Hypothalamus (tissue), 51 donors: ENCODE measurements around the gene PSORS1C2.
A peak's percentile ranks its signal among the peaks of the same experiment; 100 is the strongest.

ENCODE experiments used
- DNase-seq, 51 donors: peaks; one replicate each; lab custom pipeline; 2025; lab: John Stamatoyannopoulos, UW

PSORS1C2 gene

DNA sequence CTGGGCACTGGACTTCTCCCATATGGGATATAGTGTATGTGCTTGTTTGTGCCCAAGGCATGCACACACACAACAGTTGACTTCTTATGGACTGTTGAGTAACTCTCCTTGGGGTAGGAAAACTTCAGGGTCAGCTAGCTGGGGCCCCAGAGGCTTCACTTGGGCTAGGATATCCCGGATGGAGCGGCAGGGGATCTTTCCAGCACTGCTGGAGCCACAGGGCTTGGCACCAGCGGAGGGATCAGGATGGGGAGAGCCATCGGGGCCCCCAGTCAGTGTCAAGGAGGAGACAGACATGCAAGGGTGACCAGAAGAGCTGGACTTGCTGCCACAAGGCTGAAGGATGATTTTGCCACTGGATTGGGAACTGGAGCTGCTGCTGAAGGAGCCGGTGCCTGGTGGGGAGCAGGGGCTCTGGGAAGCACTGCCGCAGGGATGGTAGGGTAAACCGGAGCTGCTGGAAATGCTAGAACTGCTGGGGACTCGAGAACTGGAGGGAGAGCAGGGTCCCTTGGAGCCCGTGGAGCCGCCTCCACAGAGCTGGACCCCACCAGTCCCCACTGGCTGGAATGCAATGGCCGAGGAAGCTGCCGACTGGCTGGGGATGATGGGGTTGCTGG is 22.8 kb downstream of the PSORS1C2 start:
- DNase-seq = no peak

DNA sequence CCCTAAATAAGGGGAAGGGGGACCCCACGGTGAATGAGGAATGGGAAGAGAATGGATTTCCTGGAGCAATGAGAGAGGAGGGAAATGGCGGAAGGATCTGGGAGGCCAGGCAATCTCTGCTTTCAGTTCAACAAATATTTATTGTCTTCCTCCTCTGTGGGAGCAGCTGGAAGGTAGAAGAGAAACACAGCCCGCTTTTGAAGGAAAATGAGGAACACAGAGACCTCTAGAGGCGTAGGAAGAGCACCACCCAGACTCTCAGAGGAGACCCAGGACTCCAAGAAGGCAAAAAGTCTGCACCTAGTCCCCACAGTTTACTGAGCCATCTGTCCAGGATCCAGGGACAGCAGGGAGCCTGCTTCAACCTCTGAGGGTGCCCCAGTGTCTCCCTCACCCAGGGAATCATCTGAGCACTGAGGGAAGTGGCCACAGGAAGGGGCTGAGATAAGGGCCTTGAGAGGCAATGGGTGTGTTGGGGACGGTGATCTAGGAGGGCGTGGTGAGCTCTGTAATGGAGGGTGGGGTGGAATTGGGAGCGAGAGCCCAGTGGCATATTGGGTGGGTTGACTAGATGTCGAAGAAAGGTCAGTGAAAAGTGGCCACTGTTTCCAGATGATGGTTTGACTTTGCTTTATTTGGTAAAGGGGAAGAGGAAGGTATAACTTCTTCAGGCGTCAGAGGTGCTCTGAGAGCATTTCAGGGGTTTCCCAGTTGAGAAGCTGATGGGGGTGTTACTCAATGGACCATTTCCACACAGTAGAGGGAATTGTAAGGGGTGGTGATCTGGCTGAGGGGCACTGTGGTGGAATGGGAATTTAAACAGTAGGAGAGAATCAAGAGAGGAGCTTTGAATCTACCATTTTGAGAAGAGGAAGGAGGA is 23.7 kb downstream of the PSORS1C2 start:
- DNase-seq = peak in 3 of 51 donors; percentile 11 to 18 (median 17)

DNA sequence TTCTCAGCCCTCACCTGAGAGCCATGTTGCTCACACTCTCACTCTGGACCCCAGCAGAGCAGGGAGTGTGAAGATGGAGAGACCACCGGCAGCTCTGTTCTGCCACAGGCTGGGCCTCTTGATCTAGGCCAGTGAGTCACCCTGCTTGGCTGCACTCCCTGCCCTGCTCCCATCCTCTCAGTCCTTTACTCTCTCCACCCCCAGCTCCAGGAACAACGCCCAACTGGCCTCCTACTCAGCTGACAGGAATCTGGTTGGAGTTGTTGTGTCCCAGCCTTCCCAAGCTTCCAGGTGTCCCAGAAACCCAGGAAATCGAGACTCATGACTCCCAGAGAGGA is 24.4 kb downstream of the PSORS1C2 start, which contains the start of gene PSORS1C1:
PSORS1C1 (plus strand) TSS at position 260 of the 338 bp plus-strand sequence. CDS start 14,833 bp downstream, outside the sequence.
- peak in 17 of 51 donors; percentile 6 to 75 (median 45) for DNase-seq

DNA sequence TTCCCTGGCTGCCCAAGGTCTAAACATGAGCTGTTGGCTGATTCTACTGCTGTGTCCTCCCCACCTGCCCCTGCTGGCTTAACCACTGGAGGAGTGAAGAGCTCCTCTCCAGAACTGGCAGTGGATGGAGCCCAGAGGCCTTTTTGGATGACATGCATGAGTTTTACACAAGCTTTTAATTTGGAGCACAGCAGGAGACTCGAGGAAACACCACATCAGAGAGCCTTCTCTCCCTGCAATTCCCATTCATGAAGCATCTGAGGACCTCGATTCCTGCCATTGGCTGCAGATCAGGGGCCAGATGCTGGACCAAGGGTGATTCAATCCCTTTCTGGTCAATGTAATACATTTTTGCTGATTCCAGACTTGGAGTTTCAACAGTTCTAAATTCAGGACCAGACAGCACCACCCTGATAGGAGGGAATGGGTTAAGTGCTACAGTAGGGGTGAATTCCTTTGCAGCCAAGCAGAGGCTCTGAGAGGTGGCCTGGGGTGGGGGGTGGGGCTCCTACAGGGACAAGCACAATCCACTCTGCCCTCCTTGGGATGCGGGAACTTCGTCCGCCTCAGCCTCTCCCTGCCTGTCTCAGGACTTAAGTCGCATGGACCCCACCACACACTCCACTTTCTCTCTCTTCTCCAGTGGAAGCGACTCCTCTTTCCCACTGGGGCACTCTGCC is 24.9 kb downstream of the PSORS1C2 start:
- DNase-seq = no peak

DNA sequence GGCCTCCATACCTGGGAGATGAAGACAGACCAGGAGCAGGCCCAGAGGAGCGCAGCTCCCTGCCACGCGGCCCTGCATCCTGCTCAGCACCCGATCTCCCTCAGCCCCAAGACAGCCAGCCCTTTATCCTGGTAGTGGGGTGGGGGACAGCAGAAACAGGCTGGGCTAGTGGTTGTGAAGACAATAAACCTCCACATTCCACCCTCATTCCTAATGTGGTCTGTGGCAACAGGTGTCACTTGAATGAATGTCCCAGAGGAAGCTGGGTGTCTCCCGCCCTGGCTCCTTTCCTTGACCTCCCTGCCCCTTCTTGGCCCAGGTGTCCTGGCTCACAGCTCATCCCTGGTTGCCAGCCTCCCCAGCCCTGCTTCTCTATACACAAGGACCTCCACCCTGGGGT is 26.4 kb downstream of the PSORS1C2 start, which contains the start of gene C6orf15:
C6orf15 (minus strand) TSS at position 98 of the 400 bp plus-strand sequence; CDS start at position 78, 20 bp downstream.
- no peak for DNase-seq

DNA sequence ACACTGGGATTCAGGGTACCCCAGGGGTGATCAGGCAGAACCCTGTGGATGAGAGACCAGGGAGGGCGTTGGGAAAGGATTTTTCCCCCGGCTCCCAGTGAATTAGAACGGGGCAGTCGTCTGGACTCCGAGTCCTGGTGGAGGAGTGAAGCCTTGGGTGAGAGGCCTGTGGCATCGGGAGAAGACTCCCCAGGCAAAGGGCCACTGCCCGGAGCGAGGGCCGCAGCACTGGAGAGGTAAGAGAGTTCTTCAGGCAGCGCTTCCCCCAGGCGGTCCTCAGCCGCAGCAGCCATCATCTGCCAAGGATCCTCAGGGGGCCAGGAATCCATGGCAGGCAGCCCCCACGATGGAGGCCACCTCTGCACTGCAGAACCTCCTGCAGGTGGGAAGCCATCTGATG is 27.2 kb downstream of the PSORS1C2 start:
- no peak for DNase-seq

DNA sequence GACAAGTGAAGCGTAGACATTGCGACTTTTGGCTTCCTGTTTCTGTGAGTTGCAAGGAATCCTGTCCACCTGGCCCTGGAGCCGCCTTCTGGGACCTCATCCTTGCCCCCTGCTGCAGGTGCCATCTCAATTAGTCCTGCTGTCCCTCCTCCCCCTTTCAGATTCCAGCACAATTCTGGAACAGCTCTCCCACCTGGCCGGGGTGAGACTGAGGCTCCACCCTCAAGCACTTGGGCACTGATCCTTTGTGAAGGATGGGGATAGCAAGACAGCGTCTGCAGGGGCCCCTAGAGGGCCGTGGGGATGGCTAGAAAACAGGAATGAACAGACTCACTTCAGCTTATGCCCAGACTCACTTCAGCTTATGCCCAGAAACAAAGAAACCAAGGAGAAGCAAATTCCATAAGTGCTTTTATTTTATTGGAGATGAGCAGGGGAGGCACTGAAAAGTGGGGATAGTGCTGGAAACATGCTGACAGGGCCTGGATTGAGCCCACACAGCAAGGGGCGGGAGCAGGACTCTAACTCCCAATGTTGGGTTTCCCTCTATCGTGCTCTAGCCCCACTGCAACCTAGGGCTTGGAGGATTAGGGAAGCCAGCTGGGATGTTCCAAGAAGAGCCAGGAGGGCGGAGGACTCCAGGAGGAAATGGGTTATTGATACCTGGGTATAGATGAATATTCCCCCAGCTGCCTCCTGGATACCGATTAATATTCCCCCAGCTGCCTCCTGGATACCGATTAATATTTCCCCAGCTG is 27.9 kb downstream of the PSORS1C2 start:
- no peak for DNase-seq

DNA sequence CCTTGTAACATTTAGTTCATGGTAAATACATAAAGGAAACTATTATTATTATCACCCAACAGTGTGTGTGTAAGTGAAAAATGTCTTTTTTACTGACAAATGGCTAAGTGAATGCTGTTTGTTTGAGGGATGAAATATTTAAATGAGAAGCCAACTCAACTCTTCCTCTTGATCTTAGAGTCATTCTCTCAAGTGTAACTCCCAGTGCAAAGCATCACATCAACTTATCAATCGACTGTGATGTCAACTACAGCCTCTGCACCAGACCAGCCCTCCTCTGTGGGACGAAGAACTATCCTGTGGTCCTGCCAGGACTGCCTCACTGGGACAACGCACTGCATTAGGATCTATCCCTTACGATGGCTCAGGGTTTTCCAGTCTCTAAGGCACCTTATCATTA is 31.8 kb downstream of the PSORS1C2 start:
- no peak for DNase-seq

DNA sequence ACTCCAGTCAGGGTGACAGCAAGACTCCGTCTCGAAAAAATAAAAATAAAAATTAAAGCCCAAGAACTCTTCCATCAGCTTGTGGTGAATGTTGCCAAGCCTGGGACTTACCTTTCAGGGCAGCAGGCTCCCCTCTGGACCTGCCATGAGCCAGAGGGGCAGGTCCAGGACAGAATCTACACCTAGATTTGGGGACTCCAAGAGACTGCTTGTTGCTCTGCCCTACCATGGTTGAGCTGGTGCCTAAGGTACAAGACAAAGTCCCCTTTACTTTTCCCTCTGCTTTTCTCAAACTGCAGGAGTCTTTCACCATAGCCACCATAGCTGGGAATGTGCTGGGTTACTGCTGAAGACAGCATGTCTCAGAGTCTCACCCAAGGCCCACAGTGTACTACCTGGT is 35.7 kb downstream of the PSORS1C2 start:
- DNase-seq = no peak

DNA sequence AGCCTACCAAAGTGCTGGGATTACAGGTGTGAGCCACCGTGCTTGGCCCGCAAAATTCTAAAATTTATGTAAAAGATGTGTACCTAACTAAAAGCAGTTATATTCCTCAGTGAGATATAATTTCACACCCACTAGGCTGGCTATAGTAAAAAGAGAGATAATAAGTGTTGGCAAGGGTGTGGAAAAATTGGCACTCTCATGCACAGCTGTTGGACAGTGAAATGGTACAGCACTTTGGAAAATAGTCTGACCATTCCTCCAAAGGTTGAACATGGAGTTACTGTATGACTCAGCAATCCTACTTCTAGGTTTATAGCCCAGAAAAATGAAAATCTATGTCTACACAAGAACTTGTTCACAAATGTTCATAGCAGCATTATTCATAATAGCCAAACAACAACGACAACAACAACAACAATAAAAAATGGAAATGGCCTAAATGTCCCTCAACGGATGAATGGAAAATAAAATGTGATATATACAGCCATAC is 40.4 kb downstream of the PSORS1C2 start:
- no peak for DNase-seq

DNA sequence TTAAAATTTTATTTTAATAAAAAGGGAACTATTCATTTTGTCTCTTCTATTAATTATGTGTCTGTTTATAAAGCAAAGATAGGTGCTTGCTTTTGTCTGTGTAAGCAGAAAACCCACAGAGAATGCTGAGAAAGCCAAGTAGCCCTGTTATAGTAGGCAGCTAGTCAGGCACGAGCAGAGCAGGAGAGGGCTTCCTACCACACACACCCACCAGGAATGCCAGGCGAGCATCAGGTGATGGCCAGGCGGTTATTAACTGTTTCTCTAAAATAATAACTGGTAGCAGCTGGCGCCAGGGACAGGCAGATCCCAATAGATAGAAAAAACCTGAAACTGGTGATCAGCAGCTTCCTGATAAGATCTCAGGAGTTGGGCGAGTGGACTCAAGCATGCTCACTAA is 42.2 kb downstream of the PSORS1C2 start:
- no peak for DNase-seq

DNA sequence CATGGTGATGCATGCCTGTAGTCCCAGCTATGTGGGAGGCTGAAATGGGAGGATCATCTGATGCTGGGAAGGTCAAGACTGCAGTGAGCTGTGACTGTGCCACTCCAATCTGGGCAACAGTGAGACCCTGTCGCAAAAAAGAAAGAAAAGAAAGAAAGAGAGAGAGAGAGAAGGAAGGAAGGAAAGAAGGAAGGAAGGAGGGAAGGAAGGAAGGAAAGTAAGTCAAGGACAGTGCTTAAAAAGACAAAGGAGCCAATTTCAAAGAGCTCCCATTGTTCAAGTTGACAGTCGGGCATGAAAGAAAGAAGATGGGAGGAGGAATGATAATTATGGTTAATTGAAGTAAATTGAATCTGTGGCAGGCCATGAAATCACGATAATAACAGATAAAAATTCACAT is 42.7 kb downstream of the PSORS1C2 start:
- no peak for DNase-seq

DNA sequence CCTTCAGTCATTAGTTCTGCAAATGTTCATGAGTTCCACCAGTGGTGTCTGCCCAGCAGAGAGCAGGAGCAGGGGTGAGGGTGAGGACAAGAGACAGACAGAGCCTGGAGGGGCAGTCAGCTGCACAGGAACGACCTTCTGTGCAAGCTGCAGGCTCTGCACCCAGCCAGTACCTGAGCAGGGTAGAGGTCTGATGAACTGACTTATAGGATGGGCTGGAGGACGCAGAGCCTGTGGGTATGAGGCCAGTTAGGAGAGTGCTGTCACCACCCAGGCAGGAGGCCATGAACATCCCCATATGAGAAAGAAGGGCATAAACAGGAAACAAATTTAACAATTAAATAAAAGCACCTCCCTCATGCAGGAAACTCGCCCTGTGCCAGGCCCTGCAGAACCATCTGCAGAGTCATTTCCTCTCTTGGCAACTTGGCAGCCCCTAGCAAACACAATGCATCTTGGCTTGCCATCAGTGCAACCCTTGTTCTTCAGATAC is 44.4 kb downstream of the PSORS1C2 start:
- DNase-seq = no peak

DNA sequence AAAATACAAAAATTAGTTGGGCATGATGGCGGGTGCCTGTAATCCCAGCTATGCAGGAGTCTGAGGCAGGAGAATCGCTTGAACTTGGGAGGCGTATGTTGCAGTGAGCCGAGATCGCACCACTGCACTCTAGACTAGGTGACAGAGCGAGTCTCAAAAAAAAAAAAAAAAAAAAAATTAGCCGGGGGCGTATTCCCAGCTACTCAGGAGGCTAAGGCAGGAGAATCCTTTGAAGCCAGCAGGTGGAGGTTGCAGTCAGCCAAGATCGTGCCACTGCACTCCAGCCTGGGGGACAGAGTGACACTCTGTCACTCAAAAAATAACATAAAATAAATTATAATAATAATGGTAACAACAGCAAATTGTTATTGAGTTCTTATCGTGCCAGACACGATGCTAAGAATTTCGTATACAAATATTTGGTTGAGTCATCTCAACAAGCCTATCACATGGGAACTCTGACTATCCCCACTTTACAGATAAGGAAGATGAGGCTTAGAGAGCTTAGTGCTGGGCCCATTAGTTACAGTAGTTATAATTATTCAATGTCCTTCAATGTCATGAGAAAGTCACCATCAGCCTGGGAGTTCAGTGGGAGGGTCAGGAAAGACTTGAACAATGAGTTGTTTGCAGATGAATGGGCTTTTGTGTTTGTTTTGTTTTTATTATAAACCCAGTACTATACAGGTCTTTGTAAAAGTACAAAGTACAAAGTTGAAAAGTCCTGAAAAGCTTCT is 45.9 kb downstream of the PSORS1C2 start:
- DNase-seq = no peak

DNA sequence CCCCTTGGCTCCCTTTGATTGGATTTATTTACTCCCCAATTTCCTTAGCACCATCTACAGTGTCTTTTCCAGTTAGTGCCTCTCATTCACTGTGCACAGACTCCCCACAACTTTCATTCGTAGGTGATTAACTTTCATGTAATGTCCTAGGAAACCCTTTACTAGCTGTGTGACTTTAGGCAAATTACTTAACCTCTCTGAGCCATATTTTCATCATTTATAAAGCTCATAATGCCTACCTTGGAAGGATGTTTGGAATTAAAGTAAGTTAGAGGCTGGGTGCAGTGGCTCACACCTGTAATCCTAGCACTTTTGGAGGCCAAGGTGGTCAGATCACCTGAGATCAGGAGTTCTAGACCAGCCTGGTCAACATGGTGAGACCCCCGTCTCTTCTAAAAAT is 46.6 kb downstream of the PSORS1C2 start:
- DNase-seq = no peak

DNA sequence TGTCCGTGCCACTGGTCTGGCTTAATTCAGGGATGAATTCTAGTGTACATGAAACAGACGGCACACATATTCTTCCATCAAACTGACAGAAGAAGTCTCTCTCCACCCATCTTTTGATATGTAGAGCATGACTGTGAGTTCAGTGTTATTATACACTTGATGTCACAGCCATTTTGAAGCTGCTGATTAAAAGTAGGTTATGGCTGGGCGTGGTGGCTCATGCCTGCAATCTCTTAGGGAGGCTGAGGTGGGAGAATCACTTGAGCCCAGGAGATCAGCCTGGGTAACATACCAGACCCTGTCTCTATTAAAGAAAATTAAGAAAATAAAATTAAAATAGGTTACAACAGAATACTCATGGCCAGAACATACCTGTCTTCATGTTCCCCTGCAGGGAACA is 47.2 kb downstream of the PSORS1C2 start:
- no peak for DNase-seq

DNA sequence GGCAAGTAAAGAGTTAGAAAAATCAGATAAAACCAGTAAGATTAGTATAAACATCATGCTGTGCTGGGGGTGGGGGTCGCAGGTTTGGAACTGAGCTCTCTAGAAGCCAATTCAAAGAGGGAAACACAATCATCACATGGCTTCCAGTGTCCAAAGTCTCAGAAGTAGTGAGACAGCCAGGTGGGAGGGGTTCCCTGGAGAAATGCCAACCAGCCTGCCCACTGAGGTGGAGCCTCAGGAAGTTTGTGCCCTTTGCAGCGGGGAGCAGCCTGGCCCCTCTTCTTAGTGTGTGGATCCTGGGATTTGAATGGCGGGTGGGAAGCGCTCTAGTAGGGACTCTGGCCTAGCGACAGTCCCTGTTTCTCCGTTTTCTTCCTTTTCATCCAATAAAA is 47.9 kb downstream of the PSORS1C2 start:
- DNase-seq = no peak

DNA sequence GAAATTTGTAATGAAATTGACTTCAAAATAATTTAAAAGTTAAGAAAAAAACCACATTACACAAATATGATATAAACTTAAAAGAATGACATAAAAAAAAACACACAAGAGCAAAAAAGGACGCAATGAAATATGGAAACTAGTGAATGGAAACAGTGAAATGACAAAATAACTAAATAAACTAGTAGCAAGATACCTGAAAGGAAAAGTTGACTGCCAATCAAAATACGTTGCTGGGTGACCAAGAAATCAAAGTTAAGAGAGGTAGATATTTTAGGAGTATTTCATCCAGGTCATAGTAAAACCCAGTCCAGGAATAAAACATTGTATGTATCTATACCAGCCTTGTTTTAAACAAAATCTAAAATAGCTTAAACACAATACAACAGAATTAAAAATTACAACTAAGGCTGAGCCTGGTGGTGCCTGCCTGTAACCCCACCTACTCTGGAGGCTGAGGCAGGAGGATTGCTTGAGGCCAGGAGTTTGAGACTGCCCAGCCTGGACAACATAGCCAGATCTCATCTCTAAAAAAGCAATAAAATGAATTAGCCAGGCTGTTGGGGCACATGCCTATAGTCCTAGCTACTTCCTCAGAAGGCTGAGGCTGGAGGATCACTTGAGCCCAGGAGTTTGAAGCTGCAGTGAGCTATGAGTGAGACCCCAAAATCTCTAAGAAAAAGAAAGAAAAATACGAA is 48.4 kb downstream of the PSORS1C2 start:
- no peak for DNase-seq
